ENCODE measurements around the gene ICA1.

Gene ICA1

DNA sequence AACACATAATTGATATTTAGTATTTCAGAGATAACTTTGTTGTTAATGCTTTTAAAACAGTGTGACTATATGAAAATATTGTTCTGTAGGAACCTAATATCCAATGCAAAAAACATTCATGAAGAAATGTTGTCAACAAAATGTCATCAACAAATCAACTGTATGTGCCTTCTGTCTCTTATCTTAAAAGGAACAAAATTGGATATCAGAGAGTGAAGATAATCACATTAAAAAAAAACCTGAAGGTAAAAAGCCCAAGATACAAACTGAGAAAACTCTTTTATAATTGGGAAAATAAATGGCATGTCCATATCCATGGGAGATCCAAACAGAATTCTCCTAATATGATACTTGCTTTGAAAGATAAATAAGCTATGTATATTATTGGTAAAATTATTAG lies 33.9 kb downstream of the ICA1 start:
- DNase-seq (ENCODE audit: low read depth in 2 of 2) = no peak

DNA sequence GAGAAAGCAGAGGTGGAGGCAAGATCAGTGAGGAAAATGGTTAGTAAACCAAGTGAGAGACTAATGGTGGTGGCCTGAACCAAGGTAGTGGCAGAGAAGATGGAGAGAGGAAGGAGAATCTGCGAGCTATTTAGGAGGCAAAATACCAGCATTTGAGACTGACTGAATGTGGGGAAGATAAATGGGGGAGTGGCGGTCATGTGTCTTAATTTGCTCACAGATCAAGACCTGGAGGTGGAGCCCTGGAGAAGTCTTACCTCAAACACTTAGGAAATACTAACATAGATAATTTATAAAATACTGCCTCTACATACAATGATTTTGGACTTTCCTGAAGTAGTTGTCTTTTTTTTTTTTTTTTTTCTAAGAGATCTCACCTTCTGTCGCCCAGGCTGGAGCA lies 34.7 kb downstream of the ICA1 start:
- DNase-seq (ENCODE audit: low read depth in 2 of 2) = no peak

DNA sequence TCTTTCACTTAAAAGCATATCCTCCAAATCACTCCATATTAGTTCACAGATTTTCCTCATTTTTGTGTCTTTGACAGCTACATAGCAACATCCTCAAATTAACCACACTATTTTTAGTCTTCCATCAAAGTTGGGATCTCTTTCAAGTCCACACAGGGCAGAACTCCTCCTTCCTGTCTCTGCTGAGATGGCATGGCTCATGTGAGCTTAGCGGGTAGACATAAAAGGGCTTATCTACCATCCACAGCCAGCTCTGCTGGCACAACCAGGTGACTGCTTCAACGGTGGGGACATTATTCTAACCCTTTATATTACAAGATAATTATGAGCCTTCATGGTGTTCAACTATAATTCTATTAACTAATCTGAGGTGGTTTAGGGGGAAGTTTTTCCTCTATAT lies 35.5 kb downstream of the ICA1 start:
- DNase-seq (ENCODE audit: low read depth in 2 of 2) = no peak

DNA sequence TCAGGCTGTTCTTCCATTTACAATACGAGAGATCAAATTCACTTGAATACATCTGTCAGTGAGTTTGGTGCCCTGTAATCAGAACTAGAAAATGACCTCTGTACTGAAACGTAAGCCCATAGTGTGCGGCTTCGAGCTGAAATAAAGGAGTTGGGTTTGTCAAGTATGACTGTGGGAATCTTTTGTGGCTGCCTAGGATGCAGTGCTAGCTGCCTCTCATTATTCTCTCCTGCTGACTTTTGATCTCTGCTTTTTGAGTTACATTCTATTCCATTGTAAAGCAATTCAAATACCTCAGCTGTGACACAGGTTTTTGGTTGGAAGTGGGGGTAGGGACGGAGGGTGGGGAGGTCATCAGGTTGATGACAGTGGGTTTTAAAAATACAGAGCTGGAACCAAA lies 40.4 kb downstream of the ICA1 start:
- no peak for DNase-seq (ENCODE audit: low read depth in 2 of 2)

DNA sequence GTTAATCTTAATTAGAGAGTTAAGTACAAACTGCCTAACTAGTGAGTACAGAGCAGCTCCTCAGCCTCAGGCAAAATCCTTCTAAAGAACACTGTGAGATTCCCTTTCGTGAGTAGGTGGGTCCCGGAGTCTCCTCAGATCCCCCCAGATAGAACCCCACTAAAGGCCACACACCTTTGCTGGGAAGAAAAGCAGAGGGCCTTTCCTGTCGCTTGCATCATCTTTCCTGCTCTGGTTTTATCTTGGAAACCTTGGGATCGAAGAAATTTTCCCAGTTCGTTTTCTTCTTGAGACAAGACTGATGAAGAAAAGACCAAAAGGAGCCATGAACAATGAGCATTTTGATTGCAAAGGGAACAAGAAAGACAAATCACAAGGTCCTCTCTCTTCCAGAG lies 40.9 kb downstream of the ICA1 start:
- DNase-seq (ENCODE audit: low read depth in 2 of 2) = no peak

DNA sequence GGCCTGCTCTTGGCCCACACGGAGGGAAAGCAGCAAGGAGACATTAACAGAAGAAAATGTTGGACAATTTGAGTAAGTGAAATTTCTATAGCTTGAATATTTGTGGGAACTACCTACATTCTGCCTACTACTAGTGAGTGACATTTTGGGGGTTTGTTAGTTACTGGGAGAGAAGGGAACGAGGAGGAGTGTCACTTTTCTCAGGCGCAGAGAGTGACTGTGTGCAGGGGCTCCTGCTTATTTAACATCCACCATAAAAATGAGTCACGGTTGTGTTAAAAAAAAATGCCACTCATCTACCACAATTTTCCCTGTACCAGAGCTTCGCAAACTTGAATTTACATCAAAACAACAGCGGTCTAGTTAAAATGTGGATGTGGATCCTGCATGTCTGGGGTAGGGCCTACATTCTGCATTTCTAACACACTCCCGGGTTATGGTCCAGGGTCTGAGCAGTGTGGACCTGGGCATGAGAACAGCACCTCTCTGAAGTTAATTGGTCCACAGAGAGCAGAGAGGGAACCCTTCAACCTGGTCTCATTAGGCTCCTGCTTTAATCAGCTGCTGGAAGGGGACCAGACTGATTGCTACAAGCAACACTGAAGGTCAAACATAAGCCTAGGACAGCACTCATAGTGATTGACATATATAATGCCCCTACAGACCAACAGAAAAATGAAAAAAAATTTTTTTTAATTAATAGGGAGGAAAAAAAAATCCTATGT lies 41.4 kb downstream of the ICA1 start:
- no peak for DNase-seq (ENCODE audit: low read depth in 2 of 2)

DNA sequence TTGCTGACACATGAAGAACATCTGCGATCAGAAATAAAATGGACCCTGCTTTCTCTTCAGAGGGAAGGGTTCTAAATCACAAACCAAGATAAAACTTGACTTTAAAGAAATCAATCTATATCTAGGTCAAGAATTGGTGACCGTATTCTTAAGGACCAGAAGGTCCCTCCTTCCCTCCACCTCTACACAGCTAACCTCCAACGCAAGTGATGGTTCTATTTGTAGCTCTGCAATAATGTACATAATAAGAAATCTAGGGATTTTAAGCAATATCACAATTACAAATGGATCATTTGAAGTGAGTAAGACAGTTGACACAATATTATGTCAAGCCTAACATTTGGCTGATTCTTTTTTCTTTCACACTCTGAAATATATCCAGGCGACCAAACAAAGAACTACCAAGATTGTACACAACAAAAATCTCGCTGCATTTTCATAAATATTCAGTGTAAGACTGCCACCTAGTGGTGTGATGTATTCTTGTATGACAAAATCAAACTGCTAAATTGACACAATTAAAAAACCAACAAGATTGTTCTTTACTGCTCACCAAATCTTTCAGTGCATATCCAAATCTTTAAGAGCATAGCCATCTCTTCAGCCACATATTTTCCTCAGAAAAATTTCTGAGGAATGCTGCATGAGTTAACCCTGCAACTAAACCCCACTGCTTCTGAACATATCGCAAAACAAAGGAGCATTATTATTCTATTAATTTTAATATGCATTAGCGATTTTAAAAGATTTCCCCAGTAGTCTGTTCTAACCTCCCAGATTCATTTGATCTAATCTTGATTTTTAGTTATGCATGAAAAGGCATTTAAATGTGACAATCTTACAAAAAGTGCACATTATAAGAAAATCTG lies 44.5 kb downstream of the ICA1 start:
- DNase-seq (ENCODE audit: low read depth in 2 of 2) = peak; percentile 32 to 44

DNA sequence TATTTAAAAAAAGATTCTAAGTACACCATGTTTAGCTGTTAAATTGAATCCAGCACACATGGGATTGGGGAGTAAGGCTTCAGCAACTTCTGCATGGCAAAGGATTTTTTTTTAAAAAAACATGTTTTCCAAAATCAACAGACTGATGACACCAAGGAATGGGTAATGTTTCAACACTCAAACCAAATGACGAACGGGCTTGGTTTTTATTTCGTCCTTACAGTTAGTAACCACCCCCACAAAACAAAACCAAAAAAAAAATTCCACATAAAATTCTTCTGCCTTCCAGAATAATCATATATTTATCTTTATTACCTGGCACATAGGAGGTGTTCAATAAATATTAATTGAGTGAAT lies 45.7 kb downstream of the ICA1 start:
- no peak for DNase-seq (ENCODE audit: low read depth in 2 of 2)

DNA sequence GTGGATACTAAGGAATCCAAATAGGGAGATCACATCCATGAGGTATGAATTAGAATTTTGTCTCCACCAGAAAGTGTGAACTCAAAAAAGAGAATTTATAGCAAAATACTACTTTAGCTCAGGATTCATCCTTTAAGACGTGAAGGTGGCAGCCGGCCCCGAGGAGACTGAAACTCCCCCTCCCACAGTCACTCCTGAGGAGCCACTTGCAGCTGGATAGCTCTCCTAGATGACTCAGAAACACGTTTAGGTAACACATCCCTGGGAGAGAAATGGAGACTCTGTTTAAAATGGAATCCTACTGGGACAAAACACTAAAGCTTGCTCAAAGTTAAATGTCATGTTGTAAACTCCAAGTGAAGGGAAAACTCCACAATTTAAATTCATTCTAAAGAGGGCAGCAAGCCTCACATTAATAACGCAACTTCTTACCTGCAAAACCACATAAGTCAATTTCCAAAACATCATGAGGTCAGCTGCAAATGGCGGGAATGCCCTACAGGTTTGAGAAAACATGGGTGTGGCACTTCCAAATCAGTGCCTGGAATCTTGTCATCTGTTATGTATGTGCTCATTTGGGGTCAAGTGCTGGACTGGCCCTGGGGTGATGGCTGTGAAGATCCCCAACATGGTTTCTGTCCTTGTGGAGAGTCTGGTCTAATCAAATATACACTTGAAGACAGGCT lies 46.2 kb downstream of the ICA1 start:
- no peak for DNase-seq (ENCODE audit: low read depth in 2 of 2)

DNA sequence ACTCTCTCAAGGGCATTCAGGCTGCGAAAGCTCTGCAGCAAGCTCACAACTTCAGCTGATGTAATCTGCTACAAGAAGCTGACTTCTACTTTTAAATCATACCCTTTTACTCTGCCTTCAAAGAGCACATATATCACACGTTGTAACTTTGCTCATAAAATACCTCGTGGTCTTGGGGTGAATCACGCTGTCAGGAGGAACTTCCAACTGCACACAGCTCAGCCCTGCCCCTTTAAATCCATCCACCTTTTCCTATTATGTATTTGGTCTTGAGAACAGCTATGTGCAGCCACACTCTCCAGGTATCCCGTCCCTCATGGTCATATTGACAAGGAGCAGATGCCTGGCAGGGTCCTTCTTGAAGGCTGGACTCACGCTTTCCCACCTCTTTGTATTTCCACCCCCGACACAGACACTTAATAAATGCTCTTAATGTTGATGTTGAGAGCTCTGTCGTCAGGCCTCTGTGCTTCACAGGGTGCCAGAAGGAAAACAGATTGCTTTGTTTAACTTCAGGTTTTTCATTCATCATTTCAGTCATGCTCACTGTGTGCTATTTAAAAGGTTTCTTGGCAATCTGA lies 47.6 kb downstream of the ICA1 start:
- DNase-seq (ENCODE audit: low read depth in 2 of 2) = peak; percentile 40 to 48

DNA sequence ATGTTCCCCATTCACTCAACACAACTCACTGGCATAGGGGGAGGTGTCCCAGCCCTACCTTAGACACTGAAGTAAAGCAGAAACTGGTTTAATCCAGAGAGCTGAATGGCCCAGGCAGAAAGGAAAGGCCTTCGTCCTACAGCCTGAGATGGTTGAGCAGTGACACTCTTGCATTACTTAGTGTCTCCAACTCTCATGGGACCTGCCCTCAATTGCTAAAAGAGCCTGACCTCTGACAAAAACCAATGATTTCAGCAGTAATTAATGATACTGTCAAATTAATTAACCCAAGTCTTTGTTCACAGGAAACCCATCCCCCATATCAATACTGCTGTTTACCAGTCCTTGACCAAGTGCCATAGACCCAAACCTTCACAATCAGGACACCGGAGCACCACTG lies 48.6 kb downstream of the ICA1 start:
- no peak for DNase-seq (ENCODE audit: low read depth in 2 of 2)

DNA sequence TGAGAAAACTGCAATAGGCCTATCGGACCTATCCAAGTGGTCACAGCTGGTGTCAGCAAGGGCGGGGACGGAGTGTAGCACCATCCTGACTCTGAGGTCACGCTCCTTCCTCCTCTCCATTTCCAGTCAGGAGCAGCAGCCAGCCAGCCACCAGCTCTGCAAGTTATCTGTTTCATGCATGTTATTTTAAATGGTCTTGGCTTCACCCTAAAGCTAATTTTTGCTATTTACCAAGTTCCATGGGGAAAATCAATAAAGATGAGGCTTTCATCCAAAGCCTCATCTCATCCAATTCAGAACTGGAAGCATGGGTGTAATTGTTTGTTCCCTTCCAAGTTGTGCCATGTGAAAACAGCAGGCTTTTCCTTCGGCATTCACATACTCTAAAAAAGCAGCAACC lies 49.3 kb downstream of the ICA1 start:
- DNase-seq (ENCODE audit: low read depth in 2 of 2) = no peak

DNA sequence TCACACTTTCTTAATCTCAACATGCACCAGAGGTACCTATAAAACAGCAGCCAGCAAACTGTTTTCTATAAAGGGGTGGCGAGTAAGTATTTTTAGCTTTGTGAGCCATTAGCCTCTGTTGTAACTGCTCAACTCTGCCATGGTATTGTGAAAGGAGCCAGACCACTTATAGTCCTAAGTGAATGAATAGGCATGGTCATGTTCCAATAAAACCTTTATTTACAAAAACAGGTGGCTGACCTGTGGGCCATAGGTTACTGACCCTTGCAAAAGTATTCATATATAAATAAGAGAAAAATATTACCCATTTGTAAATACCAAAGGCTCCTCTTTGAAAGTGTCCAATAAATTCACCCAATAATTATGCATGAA lies 50.3 kb downstream of the ICA1 start:
- no peak for DNase-seq (ENCODE audit: low read depth in 2 of 2)

DNA sequence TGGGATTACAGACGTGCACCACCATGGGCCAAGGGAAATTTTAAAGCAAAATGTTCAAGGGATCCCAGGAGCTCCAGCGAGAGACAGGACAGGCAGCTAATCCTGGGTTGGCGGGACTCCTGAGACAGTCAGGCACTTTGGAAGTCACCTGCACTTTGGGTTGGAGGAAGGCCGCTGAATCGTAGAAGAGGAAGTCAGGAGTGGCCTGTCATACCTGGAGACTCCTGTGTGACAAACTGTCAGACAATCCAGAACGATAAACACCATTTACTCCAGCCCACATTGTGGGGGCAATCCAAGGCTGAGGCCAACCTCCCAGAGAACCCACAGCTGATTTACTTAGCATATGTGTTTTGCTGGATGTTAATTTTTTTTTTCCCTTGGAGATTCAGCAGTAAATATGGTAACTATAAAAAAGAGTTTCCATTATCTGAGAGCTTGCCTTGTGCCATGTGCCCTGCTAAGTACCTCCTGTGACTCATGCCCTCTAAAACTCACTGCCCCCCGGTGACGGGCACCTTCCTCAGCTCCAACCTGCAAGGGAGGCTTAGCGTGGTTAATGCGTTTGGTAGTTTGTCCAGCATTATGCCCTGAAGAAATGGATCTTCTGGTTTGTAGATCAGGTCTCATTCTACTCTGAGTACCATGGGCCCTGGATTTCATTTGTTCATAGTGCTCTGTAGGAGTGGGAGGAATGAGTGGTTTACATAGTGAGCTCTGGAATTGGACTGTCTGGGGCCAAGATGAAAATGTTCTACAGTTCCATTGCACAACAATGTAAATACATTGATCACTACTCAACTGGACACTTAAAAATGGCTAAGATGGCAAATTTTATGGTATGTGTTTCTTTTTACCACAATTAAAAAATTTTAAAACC lies 50.9 kb downstream of the ICA1 start:
- DNase-seq (ENCODE audit: low read depth in 2 of 2) = no peak

DNA sequence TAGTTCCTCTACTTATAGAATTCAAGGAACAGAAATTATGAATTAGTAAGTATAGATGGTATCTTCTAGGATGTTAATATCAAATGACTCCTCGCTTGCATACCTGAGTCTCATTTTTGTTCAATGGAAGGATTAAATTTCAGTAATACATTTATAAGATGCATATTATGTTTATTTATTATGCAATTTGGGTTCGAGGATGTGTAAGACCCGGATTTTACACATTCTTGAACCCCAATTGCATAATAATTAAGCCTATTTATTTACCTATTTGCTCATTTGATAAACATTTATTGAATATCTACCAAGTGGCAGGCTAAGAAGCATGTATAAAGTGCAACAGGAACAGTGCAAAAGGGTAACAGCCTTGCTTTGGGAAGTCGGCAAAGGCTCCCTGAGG lies 52.6 kb downstream of the ICA1 start:
- no peak for DNase-seq (ENCODE audit: low read depth in 2 of 2)

DNA sequence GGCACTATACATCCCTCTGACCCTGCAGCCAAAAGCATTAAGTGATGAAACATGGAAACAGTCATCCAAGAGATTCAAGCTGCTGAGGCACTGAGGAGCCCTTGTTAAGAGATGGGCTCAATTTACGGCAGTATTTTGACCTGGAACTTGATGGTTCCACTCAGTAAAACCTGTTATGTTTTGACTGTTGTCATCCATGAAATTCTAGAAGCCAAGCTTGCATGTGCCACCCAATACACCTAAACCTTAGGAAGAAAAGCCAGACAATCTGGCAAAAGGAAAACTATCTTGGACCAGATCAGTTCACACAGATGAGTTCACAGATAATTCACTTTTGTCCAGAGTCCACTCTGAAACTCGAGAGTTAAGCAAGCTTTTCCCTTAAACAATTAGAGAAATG lies 53.2 kb downstream of the ICA1 start:
- DNase-seq (ENCODE audit: low read depth in 2 of 2) = no peak

DNA sequence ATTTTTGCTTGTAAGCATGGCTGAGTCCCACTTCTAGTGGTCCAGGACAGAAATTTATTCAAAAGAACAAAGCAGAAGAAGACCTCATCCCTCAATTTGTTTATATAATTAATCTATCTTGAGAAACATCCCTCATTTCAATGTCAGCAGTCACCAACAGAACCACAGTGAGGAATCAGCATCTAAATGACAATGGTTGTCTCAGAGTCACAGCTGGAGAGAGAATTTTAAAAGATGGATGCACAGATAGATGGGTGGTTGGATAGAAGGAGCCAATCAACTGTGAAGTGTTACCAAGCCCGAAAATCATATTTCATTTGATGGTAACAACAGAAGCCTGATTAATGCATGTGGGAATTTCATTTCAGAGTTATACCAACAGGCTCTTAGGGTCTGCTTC lies 55.0 kb downstream of the ICA1 start:
- DNase-seq (ENCODE audit: low read depth in 2 of 2) = no peak

DNA sequence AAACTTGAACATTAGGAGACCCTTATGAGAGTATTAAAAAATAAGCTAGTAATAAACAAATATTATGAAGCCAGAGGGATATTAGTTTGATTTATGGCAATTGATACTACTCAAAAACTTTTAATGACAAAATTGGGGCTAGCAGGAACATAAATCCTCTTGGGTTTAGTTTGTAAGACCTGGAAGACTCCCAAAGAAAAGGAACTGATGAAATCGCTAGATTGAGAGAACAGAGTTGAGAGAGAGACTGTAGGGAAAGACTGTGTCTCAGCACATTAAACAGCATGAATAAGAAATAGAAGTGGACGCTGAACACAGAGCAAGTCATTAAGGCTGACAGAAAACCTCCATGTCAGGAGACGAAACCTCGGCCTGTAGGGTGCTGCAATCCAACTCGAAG lies 56.4 kb downstream of the ICA1 start:
- DNase-seq (ENCODE audit: low read depth in 2 of 2) = no peak

DNA sequence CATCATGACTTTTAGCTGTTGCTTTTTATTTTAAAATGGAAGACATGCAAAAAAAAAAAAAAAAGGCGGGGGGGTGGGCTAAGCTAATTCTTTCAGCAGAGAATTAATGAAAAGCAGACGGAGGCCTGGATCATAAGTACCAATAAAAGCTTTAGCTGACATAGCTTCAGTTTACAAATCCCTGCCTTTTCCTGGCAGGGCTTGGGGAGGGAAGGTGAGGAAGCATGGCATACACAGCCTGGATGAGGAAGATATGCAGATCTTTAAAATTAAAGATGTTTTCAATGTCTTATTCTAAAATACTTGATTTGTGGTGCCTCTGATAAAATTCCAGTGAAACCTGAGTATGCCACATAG lies 57.0 kb downstream of the ICA1 start:
- peak; percentile 10 to 16 for DNase-seq (ENCODE audit: low read depth in 2 of 2)

DNA sequence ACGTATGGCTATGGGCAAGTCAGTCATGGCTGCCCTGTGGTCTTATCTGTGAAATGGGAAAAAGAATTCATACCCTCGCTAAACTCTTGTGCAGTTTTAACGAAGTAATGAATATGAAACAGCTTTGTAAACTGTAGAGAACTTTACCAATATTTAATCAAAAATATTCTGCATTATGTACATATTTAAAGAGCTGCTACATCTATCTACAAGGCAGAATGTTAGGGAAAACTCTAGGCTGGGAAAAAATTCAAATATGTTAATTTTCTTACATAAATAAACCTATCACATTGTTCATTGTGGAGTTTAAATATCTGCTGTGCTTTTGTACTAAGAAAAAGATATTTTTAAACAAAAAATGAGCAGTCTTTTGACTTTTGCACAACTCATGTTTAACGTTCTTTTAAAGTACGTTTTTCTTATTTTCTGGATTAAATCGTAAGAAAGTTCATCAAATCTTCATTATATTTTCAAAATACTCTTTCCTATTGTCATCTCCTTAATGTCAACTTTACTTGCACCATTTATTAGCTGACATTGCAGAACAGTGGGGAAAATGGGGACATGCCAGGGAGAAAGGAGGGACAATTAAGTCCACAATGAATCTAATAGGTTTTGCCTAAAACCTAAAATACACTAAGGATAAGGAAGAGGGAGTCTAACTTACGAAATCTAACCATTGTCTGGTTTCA lies 57.5 kb downstream of the ICA1 start:
- no peak for DNase-seq (ENCODE audit: low read depth in 2 of 2)

DNA sequence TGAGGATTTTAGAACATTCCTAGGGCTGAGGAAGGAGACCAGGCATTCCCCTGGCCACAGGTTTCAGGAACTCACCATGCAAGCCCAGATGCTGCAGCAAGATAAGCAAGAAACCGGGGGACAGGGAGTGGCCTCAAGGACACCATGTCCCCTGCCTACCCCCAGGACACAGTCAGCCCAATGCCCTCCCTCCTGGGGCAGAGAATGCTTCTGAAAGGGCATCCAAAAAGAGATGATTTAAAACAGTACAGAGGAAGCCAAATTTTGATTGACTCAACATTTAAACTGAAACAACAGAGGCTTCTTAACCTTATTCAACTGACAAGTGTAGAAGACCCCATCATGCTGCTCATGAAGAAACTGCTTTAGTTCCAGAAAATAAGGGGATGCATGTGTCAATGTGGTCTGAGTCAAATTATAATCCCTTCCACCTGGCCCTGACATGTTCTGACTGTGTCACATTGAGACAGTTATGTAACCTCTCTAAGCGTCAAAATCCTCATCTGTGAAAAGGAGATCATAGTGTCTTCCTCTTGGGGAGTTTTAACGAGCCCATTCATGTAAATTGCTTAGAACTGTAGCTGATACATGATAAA lies 60.0 kb downstream of the ICA1 start:
- no peak for DNase-seq (ENCODE audit: low read depth in 2 of 2)
